H1 (cell line): ENCODE measurements around the gene OLFM1. TPM values are rescaled to one million over a fixed set of nuclear protein-coding genes. Genes with fewer than 3 reads are reported as not detected.

Experiments
- CTCF ChIA-PET: fragments of 300-600 bp; sonication (Branson Sonifier 250); formaldehyde crosslinking; loops from one replicate; lab custom pipeline; 2021; ENCODE audit not compliant: partially characterized antibody; lab: Charles Lee
- POLR2A ChIA-PET: fragments of 300-600 bp; sonication (Branson Sonifier 250); formaldehyde crosslinking; loops from one replicate; lab custom pipeline; 2021; ENCODE audit warnings: inconsistent platforms; ENCODE audit not compliant: partially characterized antibody; lab: Charles Lee
- DNase-seq, 2 experiments: peaks; one replicate each; pipeline versions ENCODE4 v3.0.0 to v3.0.0-alpha.2; 2010 to 2022; ENCODE audit warnings: low spot score in 2 of 2, low read depth in 1 of 2, mixed read lengths in 1 of 2
- FAIRE-seq: peaks from 2 replicates; lab custom pipeline; 2011; peaks lifted over from hg19 to GRCh38; lab: Jason Lieb, UNC
- H2AFZ ChIP-seq: 2 replicates; pipeline ENCODE4 v1.8.1; 2012; ENCODE audit warnings: low read length, inconsistent platforms
- H2AK5ac ChIP-seq: 2 replicates; pipeline ENCODE4 v1.6.1; 2013; ENCODE audit warnings: low read depth, low read length
- H2BK120ac ChIP-seq: replicated peaks from 2 replicates; pipeline ENCODE3; 2013; ENCODE audit warnings: low read depth, low read length, inconsistent platforms
- H2BK12ac ChIP-seq: 2 replicates; pipeline ENCODE4 v1.6.1; 2013; ENCODE audit warnings: low read depth, low read length
- H2BK15ac ChIP-seq: 2 replicates; pipeline ENCODE4 v1.6.1; 2013; ENCODE audit warnings: low read length
- H2BK20ac ChIP-seq: 2 replicates; pipeline ENCODE4 v1.6.1; 2013; ENCODE audit warnings: low read length
- H2BK5ac ChIP-seq: 2 replicates; pipeline ENCODE4 v1.6.1; 2013; ENCODE audit warnings: low read depth, low read length
- H3K14ac ChIP-seq: 2 replicates; pipeline ENCODE4 v1.6.1; 2013; ENCODE audit warnings: inconsistent platforms; ENCODE audit not compliant: insufficient read length
- H3K18ac ChIP-seq: 2 replicates; pipeline ENCODE4 v1.6.1; 2013; ENCODE audit warnings: low read length; ENCODE audit errors: extremely low read depth
- H3K23ac ChIP-seq: 2 replicates; pipeline ENCODE4 v1.6.1; 2013; ENCODE audit warnings: inconsistent platforms; ENCODE audit not compliant: insufficient read length
- H3K23me2 ChIP-seq: 2 replicates; pipeline ENCODE4 v1.6.1; 2013; ENCODE audit warnings: low read depth, low read length
- H3K27ac ChIP-seq: 2 replicates; pipeline ENCODE4 v1.6.1; 2011; ENCODE audit warnings: low read depth, low read length, inconsistent platforms
- H3K27me3 ChIP-seq, 4 experiments: replicated peaks in 1 of 4; 1 replicate in 1 of 4; 2 replicates in 3 of 4; pipeline versions ENCODE4 v1.6.1 to v1.8.1; 2011 to 2013; ENCODE audit warnings: low read length in 3 of 4, mild to moderate bottlenecking in 3 of 4, inconsistent platforms in 2 of 4, mixed read lengths in 2 of 4, moderate library complexity in 1 of 4; ENCODE audit not compliant: control insufficient read depth in 3 of 4, insufficient read depth in 3 of 4; ENCODE audit errors: extremely low read depth in 1 of 4
- H3K36me3 ChIP-seq, 4 experiments: 2 replicates each; pipeline versions ENCODE4 v1.6.1 to v1.8.1; 2011 to 2013; ENCODE audit warnings: mild to moderate bottlenecking in 4 of 4, low read length in 3 of 4, moderate library complexity in 2 of 4, control low read depth in 1 of 4, inconsistent platforms in 1 of 4; ENCODE audit not compliant: insufficient read depth in 4 of 4, control insufficient read depth in 2 of 4
- H3K4ac ChIP-seq: replicated peaks from 2 replicates; pipeline ENCODE3; 2013; ENCODE audit warnings: low read length, low read depth, mixed read lengths, inconsistent platforms; ENCODE audit not compliant: insufficient read length
- H3K4me1 ChIP-seq, 4 experiments: replicated peaks in 1 of 4; 1 replicate in 1 of 4; 2 replicates in 3 of 4; pipeline versions ENCODE4 v1.6.1 to v1.8.1; 2011 to 2013; ENCODE audit warnings: low read length in 3 of 4, inconsistent platforms in 2 of 4, mixed read lengths in 1 of 4; ENCODE audit not compliant: insufficient read depth in 4 of 4, control insufficient read depth in 3 of 4
- H3K4me2 ChIP-seq, 2 experiments: 2 replicates each; pipeline versions ENCODE4 v1.6.1 to v1.8.1; 2011 to 2013; ENCODE audit warnings: low read depth in 2 of 2, low read length in 2 of 2, control low read depth in 1 of 2, inconsistent platforms in 1 of 2, mild to moderate bottlenecking in 1 of 2; ENCODE audit not compliant: insufficient read depth in 1 of 2
- H3K4me3 ChIP-seq, 4 experiments: fragments of 200-600, 300-600 bp in 1 of 4; sonication (generic), shearing (Covaris generic), sonication (Bioruptor Twin) in 1 of 4; 2 replicates each; pipeline versions ENCODE4 v1.5.1 to v1.8.1; 2011 to 2016; ENCODE audit warnings: low read length in 4 of 4, low read depth in 3 of 4, control low read depth in 2 of 4, inconsistent platforms in 2 of 4, mild to moderate bottlenecking in 2 of 4, mixed read lengths in 1 of 4, moderate library complexity in 1 of 4; ENCODE audit not compliant: insufficient read depth in 2 of 4; ENCODE audit errors: extremely low read depth in 1 of 4
- H3K56ac ChIP-seq: replicated peaks from 2 replicates; pipeline ENCODE3; 2013; ENCODE audit warnings: low read depth, mild to moderate bottlenecking, mixed read lengths, low read length, inconsistent platforms; ENCODE audit not compliant: insufficient read length
- H3K79me1 ChIP-seq: 2 replicates; pipeline ENCODE4 v1.6.1; 2013; ENCODE audit warnings: low read depth, low read length, control low read depth
- H3K79me2 ChIP-seq, 2 experiments: 2 replicates each; pipeline versions ENCODE4 v1.6.1 to v1.8.1; 2012 to 2013; ENCODE audit warnings: low read length in 2 of 2, mild to moderate bottlenecking in 2 of 2, inconsistent platforms in 1 of 2; ENCODE audit not compliant: insufficient read depth in 2 of 2, control insufficient read depth in 1 of 2
- H3K9ac ChIP-seq, 4 experiments: replicated peaks in 1 of 4; 1 replicate in 1 of 4; 2 replicates in 3 of 4; pipeline versions ENCODE4 v1.6.1 to v1.8.1; 2011 to 2013; ENCODE audit warnings: low read depth in 3 of 4, low read length in 3 of 4, control low read depth in 2 of 4, mild to moderate bottlenecking in 2 of 4, moderate library complexity in 2 of 4, inconsistent platforms in 1 of 4; ENCODE audit errors: extremely low read depth in 1 of 4
- H3K9me3 ChIP-seq, 2 experiments: 2 replicates each; pipeline versions ENCODE4 v1.6.1 to v1.8.1; 2012 to 2013; ENCODE audit warnings: mild to moderate bottlenecking in 2 of 2, moderate library complexity in 2 of 2, control low read depth in 1 of 2, inconsistent platforms in 1 of 2, low read depth in 1 of 2, low read length in 1 of 2, mixed read lengths in 1 of 2; ENCODE audit not compliant: insufficient read depth in 2 of 2
- H4K20me1 ChIP-seq, 2 experiments: replicated peaks in 1 of 2; 2 replicates each; pipeline versions ENCODE3 to v1.8.1; 2011 to 2013; ENCODE audit warnings: inconsistent platforms in 2 of 2, low read length in 2 of 2, mild to moderate bottlenecking in 1 of 2; ENCODE audit not compliant: insufficient read depth in 2 of 2, control insufficient read depth in 1 of 2
- H4K5ac ChIP-seq: 2 replicates; pipeline ENCODE4 v1.6.1; 2013; ENCODE audit warnings: low read length, low read depth, mixed read lengths, inconsistent platforms; ENCODE audit not compliant: insufficient read length
- H4K8ac ChIP-seq: 2 replicates; pipeline ENCODE4 v1.8.0; 2013; ENCODE audit warnings: mild to moderate bottlenecking, moderate library complexity, low read length, inconsistent platforms; ENCODE audit not compliant: insufficient read depth; ENCODE audit errors: extremely low read depth
- H4K91ac ChIP-seq: replicated peaks from 2 replicates; pipeline ENCODE3; 2013; ENCODE audit warnings: low read length, mixed read lengths, inconsistent platforms; ENCODE audit not compliant: insufficient read length
- ASH2L ChIP-seq: fragments of 200-600, 300-600 bp; sonication (generic); IDR thresholded peaks from one replicate; pipeline ENCODE4 v1.7.1; 2017; ENCODE audit warnings: low read length
- BACH1 ChIP-seq: IDR thresholded peaks from 2 replicates; pipeline ENCODE4 v1.6.1; 2012; ENCODE audit warnings: low read length, improper control_type of control experiment
- CTBP2 ChIP-seq: IDR thresholded peaks from 2 replicates; pipeline ENCODE4 v1.7.0; 2011; ENCODE audit warnings: borderline replicate concordance, mild to moderate bottlenecking, moderate library complexity, mixed read lengths, low read length; ENCODE audit not compliant: insufficient read depth, insufficient read length
- JUN ChIP-seq: IDR thresholded peaks from 2 replicates; pipeline ENCODE4 v1.6.1; 2011; ENCODE audit warnings: low read depth, mild to moderate bottlenecking, improper control_type of control experiment, low read length
- POLR2A ChIP-seq, 2 experiments: IDR thresholded peaks; 1 replicate in 1 of 2; 2 replicates in 1 of 2; pipeline ENCODE4 v1.6.1; 2011; ENCODE audit warnings: low read depth in 2 of 2, low read length in 2 of 2, mild to moderate bottlenecking in 2 of 2; ENCODE audit errors: control extremely low read depth in 1 of 2
- RAD21 ChIP-seq, 2 experiments: IDR thresholded peaks in 1 of 2; conservative IDR thresholded peaks in 1 of 2; 2 replicates each; pipeline ENCODE4 v1.6.1; 2011; ENCODE audit warnings: low read depth in 2 of 2, low read length in 2 of 2, improper control_type of control experiment in 1 of 2, inconsistent platforms in 1 of 2, mild to moderate bottlenecking in 1 of 2, moderate library complexity in 1 of 2
- SIRT6 ChIP-seq: IDR thresholded peaks from one replicate; pipeline ENCODE4 v1.7.1; 2012; ENCODE audit warnings: low read length, inconsistent platforms
- SIX5 ChIP-seq: IDR thresholded peaks from 2 replicates; pipeline ENCODE4 v1.6.1; 2011; ENCODE audit warnings: mild to moderate bottlenecking, low read depth, low read length
- SP1 ChIP-seq: IDR thresholded peaks from 2 replicates; pipeline ENCODE4 v1.6.1; 2011; ENCODE audit warnings: low read depth, low read length
- TAF1 ChIP-seq: IDR thresholded peaks from 2 replicates; pipeline ENCODE4 v1.6.1; 2011; ENCODE audit warnings: mild to moderate bottlenecking, low read depth, low read length
- TEAD4 ChIP-seq: IDR thresholded peaks from 2 replicates; pipeline ENCODE4 v1.6.1; 2012; ENCODE audit warnings: low read depth, low read length, inconsistent platforms, mixed read lengths
- ZNF274 ChIP-seq: IDR thresholded peaks from 2 replicates; pipeline ENCODE4 v1.7.0; 2012; ENCODE audit warnings: low read length, borderline replicate concordance; ENCODE audit errors: extremely low read depth
- WGBS, 2 experiments: shearing (Covaris generic) in 1 of 2; methylation state at CpG; one replicate each; pipeline versions ENCODE4 v1.1.6 to v1.1.7; 2013 to 2015; ENCODE audit warnings: low lambda C conversion rate in 2 of 2, mixed read lengths in 2 of 2, inconsistent platforms in 1 of 2, low coverage in 1 of 2, missing lambda C conversion rate in 1 of 2; ENCODE audit not compliant: insufficient replicate concordance in 2 of 2, insufficient coverage in 1 of 2, insufficient read length in 1 of 2; ENCODE audit errors: extremely low coverage in 1 of 2, missing lambda C conversion rate in 1 of 2; 5-methylcytosine and 5-hydroxymethylcytosine counted together
- polyA plus RNA-seq, 7 experiments: library from polyadenylated mRNA; depleted of rRNA in 3 of 7; stranded (reverse) in 5 of 7; unstranded in 2 of 7; fragments of >200 nt in 5 of 7; fragments of 200-250 nt in 2 of 7; gene quantifications; 1 replicate in 5 of 7; 2 replicates in 1 of 7; 4 replicates in 1 of 7; pipeline versions ENCODE4 v1.2.1 to v1.2.3, GENCODE V29; 2011 to 2013; ENCODE audit warnings: missing spikeins in 2 of 7, mixed read lengths in 2 of 7
- total RNA-seq: library from RNA; stranded (reverse); fragmentation: NEBNext Ultra II Directional; extraction: Animal tissue kit (Norgen Biotek cat#: 25700); gene quantifications from 2 replicates; pipeline ENCODE4 v1.2.1, GENCODE V29; 2021

Gene OLFM1
- total and polyA plus RNA-seq, 2 of the 8 experiments (the other 6 are each of a cell fraction or from before 2014, with no cell fraction given), result 53.0 to 53.4 TPM

DNA sequence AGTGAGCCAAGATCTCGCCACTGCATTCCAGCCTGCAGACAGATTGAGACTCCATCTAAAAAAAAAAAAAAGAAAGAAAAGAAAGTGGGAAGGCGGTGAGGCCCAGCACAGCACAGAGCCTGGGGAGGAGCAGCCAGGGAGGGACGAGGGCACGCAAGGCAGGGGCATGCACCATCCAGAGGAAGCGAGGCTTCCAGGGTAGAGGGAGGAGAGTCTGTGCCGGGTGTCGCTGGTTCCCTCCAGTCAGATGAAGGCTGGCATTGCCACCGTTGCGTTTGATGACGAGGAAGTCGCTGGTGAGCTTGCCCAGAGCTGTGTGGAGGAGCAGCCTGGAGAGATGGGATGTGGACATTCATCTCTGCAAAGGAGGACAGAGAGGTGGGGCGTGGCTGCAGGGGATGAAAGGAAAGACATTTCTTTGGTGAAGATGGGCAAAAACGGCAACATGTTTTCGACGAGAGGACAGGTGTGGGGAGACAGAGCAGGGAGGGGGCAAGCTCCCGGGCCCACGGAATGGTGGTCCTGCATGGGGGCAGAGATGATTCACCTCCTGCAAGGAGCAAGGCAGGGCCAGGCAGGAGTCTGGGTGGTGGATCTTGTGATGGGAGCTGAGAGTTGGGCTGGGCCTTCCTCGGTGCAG is 18.6 kb upstream of the OLFM1 start:
- Histone ChIP-seq H2BK12ac (no peak overlapping the region), H3K9me3 (peaks cover 1 to 7% of the 10 kb centered on the region in 2 experiments; a peak in 3 of 4 replicates), H3K79me1 (no peaks in the 10 kb centered on the region), H3K4me2 (no peak overlapping the region), H2AK5ac (no peak overlapping the region), H4K91ac (no peak overlapping the region), H3K23ac (no peak overlapping the region), H3K4me1 (peaks cover 0 to 9% (median 4%) of the 10 kb centered on the region in 4 experiments; a peak in 3 of 7 replicates), H2BK5ac (no peak overlapping the region), H2AFZ (no peak overlapping the region), H3K23me2 (0 out of 2 replicates have a peak, but pooled peaks cover 2% of the 10 kb centered on the region), H4K20me1 (no peaks in the 10 kb centered on the region), H3K4me3 (no peak overlapping the region), H3K27me3 (peaks cover 0 to 2% (median 0%) of the 10 kb centered on the region in 4 experiments; a peak in 1 of 7 replicates), H2BK20ac (no peak overlapping the region), H3K36me3 (no peaks in the 10 kb centered on the region), H4K5ac (no peak overlapping the region), H3K27ac (no peak overlapping the region), H3K18ac (no peak overlapping the region), H4K8ac (no peak overlapping the region), H2BK120ac (no peak overlapping the region), H2BK15ac (no peak overlapping the region), H3K4ac (no peak overlapping the region), H3K79me2 (no peaks in the 10 kb centered on the region), H3K9ac (no peak overlapping the region), H3K14ac (no peak overlapping the region), H3K56ac (no peak overlapping the region)
- ChIA-PET POLR2A (no interaction called here), CTCF (interaction anchor here (2.4 kb wide), 1 partner anchor 18 kb away, joined by 9 read pairs; no protein-coding TSS in a partner anchor)
- no peak for FAIRE-seq
- no peak for DNase-seq
- WGBS, 2 experiments, result 82% methylated on average over 9 of the region's 18 CpGs; no CpG with 5 or more reads in 1 of the 2 experiments
- no peak for TF ChIP-seq RAD21 (IDR thresholded peaks at IDR 0.05 in 1 of 2, conservative IDR thresholded peaks at IDR 0.05 in 1 of 2; ENCODE audit: low read depth in 2 of 2, low read length in 2 of 2)
- no peak for TF ChIP-seq CTBP2
- no peak for TF ChIP-seq SIX5
- TF ChIP-seq TEAD4, result no peak
- no peak for TF ChIP-seq ASH2L
- no peak for TF ChIP-seq TAF1
- TF ChIP-seq SP1, result no peak
- no peak for TF ChIP-seq SIRT6
- no peak for TF ChIP-seq ZNF274
- no peak for TF ChIP-seq BACH1
- no peak for TF ChIP-seq JUN
- TF ChIP-seq POLR2A (IDR thresholded peaks at IDR 0.05; ENCODE audit: control extremely low read depth in 1 of 2, low read depth in 2 of 2, low read length in 2 of 2), result no peak
